PFSK-1 (cell line): ENCODE measurements around the gene ASTL.

Source experiments
- REST ChIP-seq, 2 experiments: IDR thresholded peaks; 2 replicates each; pipeline versions ENCODE4 v1.6.1 to v1.8.0; 2011 to 2012; ENCODE audit warnings: low read depth in 2 of 2, low read length in 2 of 2, control low read depth in 1 of 2, inconsistent platforms in 1 of 2, mild to moderate bottlenecking in 1 of 2, moderate library complexity in 1 of 2; ENCODE audit not compliant: insufficient read depth in 1 of 2
- TAF1 ChIP-seq: IDR thresholded peaks from 2 replicates; pipeline ENCODE4 v1.6.1; 2012; ENCODE audit warnings: low read length, control low read depth, borderline replicate concordance; ENCODE audit not compliant: insufficient read depth

- TF ChIP-seq TAF1 (no peak), REST (IDR thresholded peaks at IDR 0.05; ENCODE audit: insufficient read depth in 1 of 2, low read depth in 2 of 2, low read length in 2 of 2) (no peak)
Observed at GRCh38 chr2:96150007-96150640, 11.8 kb upstream of the ASTL start.
